Right ventricle myocardium inferior (tissue), 1 donor: ENCODE data around the gene P2RX2. TPM values are rescaled to one million over a fixed set of nuclear protein-coding genes. Genes with fewer than 3 reads are reported as not detected.

Experiments
- ATAC-seq: fragments of 200-7000 bp; cut with Tn5 transposase; one replicate; pipeline ENCODE4 v1.9.1; 2020; ENCODE audit warnings: mild to moderate bottlenecking, moderate library complexity
- DNase-seq: peaks from one replicate; pipeline ENCODE4 v3.0.0; 2021; ENCODE audit errors: missing footprints
- intact Hi-C: fragments of 100-400 bp; cut with DNase I; formaldehyde crosslinking; loops from one replicate; pipeline ENCODE4 v1.11.0; 2022
- total RNA-seq: library from RNA; stranded (reverse); fragmentation: NEBNext Ultra II Directional; extraction: Animal tissue kit (Norgen Biotek cat#: 25700); gene quantifications from one replicate; pipeline ENCODE4 v1.2.1, GENCODE V29; 2021
- donor health status: DM: no; HTN: yes; CAD: no; lungs with severe emphysema.

Gene P2RX2
- total RNA-seq, 1 donor from 2014 or later = not detected

GRCh38 chr12:132642846-132643835, 24.6 kb downstream of the P2RX2 start:
- no peak for DNase-seq
- intact Hi-C loops = no loop called here
- ATAC-seq = no peak

DNA sequence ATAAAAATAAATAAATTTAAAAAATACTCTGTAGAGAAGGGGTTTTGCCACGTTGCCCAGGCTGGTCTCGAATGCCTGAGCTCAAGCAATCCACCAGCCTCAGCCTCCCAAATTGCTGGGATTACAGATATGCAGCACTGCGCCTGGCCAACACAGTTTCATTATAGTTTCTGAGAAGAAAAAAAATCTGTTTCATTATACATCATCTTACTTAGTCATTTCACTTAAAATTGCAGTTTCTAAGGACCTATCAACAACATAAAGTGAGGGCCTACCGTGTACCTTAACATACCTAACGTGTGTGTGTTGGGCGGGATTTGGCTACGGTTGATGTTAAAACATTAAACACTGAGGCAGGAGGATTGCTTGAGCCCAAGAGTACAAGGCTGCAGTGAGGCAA, 28.3 kb downstream of the P2RX2 start:
- intact Hi-C loops = no loop called here
- no peak for DNase-seq
- no peak for ATAC-seq

- ATAC-seq (no peak), DNase-seq (no peak)
- intact Hi-C loops = no loop called here
These were observed 29.3 kb downstream of the P2RX2 start for GRCh38 chr12:132647858-132648257.

DNA sequence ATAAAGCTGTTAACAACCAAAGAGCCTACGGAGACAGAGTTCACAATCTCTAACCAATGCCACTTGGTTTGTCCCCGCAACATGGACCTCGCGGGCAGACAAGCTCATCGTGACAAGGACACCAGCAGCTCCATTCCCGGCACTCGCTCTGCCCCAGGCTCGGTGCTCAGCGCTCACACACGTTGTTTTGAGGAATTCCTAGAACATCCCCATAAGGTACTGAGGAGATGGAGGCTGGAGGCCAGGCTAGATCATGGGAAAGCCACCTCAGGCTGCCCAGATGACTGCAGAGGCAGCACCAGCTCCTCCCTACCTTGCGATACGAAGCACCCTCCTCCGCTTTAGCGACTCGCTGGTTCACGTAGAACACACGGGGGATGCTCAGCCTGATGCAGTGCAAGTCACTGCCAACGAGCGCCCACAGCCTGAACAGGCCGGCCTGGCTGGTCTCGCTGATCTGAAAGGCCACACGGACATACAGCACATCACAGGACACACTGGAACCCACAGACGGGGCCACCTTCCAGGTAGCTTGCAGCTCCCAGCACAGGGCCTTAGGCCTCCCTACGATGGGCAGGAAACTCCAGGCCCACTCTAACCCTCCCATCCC, 30.1 kb downstream of the P2RX2 start:
- DNase-seq (no peak), ATAC-seq (no peak)
- intact Hi-C loops = no loop called here

GRCh38 chr12:132649226-132649945, 30.8 kb downstream of the P2RX2 start:
- no peak for ATAC-seq
- intact Hi-C loops = no loop called here
- DNase-seq = no peak

- DNase-seq (no peak), ATAC-seq (no peak)
- intact Hi-C loops = no loop called here
These were observed 33.0 kb downstream of the P2RX2 start for GRCh38 chr12:132651444-132652100.

- no peak for ATAC-seq
- no peak for DNase-seq
- intact Hi-C loops = no loop called here
These were observed 35.2 kb downstream of the P2RX2 start for GRCh38 chr12:132653567-132654290.

DNA sequence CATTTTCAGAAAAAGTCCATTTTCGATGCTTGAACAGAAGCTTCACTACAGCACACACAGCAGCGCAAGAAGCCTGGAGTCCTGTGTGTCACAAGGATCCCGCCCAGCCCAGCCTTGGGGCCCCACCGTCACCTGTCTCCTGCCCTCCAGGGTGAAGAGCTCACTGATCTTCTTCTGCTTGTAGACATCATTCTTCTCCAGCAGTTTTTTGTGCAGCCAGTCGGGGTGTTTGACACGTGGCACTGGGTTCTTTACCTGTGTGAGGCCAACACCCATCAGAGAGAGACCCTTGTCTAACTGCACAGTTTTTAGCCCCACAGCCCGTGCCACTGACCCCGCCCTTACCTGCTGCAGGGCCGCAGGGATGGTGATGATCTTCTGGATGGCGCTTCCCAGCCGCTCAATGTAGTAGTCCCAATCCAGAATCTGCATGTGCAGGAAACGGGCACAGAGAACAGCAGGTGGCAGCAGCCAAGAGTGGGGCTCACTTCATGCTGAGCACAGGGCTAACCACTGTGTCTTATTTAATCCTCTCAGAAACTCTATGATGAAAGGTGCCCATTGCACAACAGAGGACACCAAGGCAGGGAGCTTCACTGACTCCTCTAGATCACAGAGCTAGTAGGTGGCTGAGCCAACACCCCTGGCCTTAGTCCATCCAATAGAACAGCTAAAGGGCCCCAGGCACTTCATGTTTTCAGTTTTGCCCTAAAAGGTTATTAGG, 38.6 kb downstream of the P2RX2 start:
- no peak for ATAC-seq
- intact Hi-C loops = no loop called here

GRCh38 chr12:132658149-132658894, 39.7 kb downstream of the P2RX2 start:
- ATAC-seq (no peak), DNase-seq (no peak)
- intact Hi-C loops = no loop called here

More for the DNA sequence above, 38.6 kb downstream of the P2RX2 start:
- no peak for DNase-seq

DNA sequence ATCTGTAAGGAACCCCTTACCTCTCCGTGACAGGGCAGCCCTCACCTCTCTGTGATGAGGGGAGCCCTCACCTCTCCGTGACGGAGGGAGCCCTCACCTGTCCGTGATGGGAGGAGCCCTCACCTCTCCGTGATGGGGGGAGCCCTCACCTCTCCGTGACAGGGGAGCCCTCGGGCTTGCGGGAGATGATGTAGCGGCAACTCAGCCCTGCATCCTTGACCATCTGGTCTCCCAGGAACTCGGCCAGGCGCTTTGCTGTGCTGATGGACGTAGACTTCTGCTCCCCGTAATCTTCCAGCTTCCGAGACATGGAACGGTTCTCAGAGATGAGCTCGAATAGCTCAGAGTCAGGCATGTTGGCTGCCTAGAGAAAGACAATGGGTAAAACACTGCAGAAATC, 40.6 kb downstream of the P2RX2 start:
- DNase-seq = no peak
- intact Hi-C loops = no loop called here
- ATAC-seq = no peak

DNA sequence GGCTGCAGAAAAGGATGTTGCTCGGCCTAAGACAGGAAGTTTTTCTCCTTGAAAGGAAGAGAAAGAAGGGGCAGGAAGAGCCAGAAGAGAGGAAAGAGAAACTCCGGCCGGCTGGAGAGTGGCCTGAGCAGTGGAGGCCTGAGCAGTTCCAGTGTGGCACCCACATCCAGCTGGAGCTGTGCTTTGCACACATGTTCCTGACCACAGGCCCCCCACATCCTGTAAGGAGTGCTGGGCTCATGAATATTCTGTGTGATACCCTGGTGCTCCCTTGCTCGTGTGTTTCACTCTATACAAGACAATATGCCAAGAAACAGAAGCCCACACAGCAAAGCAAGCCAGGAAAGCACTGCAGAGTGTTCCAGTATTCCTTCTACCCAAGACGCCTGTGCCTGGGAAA, 41.5 kb downstream of the P2RX2 start:
- ATAC-seq (no peak), DNase-seq (no peak)
- intact Hi-C loops = no loop called here

DNA sequence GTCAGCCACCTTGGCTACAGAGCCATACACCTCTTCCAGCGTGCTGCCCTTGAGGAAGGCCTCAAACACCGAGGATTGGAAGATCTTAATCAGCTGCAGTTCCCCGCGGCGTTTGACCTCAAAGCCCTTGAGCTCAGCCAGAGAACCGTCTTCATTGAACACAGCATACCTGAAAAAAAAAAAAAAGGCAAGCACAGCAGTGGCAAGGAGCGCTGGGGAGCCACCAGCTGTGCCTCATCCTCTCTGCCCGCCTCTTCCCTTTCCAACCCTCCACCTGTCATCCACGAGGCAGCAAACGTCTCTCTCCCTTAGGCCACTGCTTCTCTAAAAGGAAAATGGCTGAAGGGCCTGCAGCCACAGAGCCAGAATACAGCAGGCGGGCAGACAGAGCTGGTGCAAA, 42.4 kb downstream of the P2RX2 start:
- DNase-seq (no peak), ATAC-seq (no peak)
- intact Hi-C loops = no loop called here

- ATAC-seq (peak; percentile 61), DNase-seq (no peak)
- intact Hi-C loops = no loop called here
These were observed 43.4 kb downstream of the P2RX2 start for GRCh38 chr12:132661972-132662371.

DNA sequence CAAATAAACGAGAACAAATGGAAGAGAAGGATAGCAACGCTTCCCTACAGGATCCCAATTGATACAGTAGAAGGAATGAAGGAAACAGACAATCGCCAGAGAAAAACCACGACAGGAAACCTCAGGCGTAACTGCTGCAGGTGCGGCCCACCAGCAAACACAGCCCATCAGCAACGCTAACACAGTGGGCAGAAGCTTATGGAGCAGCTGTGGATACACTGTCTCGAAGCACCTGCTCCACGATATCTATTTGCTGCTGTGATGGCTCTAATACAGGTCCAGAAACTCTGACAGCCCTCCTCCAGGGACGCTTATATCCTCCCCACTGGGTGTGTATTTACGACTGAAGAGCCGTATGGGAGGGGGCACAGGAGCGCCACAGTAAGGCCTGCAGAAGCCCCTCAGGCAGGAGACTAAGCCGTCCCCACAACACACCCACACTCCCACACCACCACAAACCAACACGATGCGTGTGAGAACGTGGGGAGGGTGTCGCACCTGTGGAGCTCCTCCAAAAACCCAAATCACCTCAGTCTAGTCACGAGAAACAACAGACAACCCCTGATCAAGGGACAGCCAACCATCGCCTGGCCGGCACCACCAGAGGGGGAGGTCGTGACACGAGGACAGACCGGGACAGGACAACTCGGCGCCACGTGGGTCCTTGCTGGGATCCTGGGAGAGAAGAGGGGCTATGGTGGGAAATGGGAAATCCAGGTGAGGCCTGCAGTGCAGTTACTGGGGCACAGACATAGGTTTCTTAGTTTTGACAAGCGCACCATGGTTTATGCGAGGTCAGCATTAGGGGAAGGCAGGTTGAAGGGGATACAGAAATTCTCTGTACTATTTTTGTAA, 44.6 kb downstream of the P2RX2 start:
- intact Hi-C loops = no loop called here
- ATAC-seq = no peak
- no peak for DNase-seq

GRCh38 chr12:132664206-132665148, 45.9 kb downstream of the P2RX2 start:
- ATAC-seq = no peak
- no peak for DNase-seq
- intact Hi-C loops = no loop called here
